ENCODE results near the gene NXF1.

Gene NXF1

DNA sequence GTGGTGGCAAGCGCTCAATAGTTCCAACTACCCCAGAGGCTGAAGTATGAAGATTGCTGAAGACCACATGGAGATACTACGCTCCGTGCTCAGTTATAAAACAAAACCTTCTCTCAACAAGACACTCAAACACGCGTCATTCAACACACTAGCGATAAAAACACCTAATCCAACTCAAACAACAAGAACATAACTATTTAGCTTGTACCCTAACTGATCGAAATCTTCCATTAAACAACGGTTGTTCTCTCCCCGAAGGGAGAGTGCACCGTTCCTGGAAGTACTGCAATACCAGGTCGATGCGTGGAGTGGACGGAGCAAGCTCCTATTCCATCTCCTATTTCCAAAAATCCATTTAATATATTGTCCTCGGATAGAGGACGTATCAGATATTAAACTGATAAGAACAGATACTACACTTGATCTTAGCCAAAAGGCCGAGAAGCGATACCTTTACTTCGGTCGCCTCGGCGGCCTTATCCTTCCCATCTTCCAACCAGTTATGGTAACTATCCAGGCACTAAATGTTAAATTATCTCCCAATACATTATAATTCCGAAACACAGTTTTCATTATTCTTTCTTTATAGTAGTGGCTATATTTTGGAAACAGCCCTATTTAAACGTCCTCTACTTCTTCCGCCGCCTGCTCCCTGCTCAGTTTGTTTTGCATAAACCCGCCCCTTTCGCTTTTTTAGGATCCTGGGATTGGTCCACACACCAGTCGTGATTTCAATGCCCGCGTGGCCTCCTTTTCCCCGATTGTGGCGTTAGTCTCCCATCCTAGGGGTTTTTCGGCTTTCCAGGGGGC lies 36.3 kb upstream of the NXF1 start:
- TF ChIP-seq, protein P1, sequence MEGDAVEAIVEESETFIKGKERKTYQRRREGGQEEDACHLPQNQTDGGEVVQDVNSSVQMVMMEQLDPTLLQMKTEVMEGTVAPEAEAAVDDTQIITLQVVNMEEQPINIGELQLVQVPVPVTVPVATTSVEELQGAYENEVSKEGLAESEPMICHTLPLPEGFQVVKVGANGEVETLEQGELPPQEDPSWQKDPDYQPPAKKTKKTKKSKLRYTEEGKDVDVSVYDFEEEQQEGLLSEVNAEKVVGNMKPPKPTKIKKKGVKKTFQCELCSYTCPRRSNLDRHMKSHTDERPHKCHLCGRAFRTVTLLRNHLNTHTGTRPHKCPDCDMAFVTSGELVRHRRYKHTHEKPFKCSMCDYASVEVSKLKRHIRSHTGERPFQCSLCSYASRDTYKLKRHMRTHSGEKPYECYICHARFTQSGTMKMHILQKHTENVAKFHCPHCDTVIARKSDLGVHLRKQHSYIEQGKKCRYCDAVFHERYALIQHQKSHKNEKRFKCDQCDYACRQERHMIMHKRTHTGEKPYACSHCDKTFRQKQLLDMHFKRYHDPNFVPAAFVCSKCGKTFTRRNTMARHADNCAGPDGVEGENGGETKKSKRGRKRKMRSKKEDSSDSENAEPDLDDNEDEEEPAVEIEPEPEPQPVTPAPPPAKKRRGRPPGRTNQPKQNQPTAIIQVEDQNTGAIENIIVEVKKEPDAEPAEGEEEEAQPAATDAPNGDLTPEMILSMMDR (IDR thresholded peaks at IDR 0.05; ENCODE audit: insufficient read depth, low read depth, low read length, missing control alignments) = no peak
- peak overlapping the region; percentile 84 for H3K4me3 ChIP-seq (ENCODE audit: low read depth, low read length)
- peak; percentile 98 for DNase-seq (ENCODE audit: low read depth)

DNA sequence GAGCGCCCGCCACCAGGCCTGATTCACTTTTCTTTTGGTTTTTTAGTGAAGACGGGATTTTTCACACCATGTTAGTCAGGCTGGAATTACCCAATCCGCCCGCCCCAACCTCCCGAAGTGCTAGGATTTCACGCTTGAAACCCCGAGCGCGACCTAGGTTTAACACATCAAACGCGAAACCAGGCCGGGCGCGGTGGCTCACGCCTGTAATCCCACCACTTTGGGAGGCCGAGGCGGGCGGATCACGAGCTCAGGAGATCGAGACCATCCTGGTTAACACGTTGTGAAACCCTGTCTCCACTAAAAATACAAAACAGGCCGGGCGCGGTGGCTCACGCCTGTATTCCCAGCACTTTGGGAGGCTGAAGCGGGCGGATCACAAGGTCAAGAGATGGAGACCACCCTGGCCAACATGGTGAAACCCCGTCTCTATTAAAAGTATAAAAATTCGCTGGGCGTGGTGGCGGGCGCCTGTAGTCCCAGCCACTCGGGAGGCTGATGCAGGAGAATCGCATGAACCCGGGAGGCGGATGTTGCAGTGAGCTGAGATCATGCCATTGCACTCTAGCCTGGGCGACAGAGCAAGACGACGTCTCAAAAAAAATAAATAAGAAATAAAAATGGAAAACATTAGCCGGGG lies 35.6 kb upstream of the NXF1 start:
- H3K4me3 ChIP-seq (ENCODE audit: low read depth, low read length) = peak overlapping the region; percentile 84
- peak; percentile 91 for DNase-seq (ENCODE audit: low read depth)

DNA sequence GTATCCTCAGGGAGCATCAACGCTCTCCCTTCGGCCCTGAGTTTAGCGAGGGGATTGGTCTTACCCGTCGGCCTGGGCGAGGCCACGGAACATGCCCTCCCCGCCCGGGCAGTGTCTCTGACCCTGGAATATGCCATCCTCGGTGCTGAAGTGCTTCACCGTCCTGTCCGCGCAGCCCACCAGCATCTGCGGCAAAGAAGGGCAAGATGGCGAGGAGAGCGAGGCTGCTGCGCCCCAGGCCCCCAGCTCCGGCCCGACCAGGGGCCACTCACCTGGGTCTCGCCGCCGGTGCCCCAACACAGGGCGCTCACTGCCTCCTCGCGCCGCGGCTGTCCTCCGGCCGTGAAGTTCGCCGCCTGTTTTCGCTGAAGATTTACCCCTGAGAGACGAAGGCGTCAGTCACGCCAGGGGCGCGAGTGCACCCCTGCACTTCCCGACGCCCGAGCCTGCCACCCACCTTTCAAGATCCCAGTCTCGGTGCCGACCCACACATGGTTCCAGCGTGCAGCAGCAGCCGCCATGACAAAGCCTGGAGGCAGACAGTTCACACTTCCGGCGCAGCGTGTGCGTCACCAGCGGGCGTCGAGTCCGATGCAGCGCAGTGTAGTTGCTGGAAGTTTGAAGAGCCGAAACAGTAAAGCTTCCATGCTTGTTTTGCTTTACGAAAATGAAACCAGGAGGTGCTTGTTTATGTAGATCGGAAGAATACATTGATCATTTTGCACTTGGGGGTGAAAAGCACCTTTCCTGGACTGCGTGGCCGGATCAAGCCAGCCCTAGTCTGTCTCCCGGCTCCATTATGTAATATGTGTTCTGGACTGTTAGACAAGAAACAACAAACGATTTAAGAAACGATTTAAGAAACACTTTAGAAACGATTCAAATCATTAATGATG lies 34.1 kb upstream of the NXF1 start, which contains the start of gene WDR74:
TSS of gene WDR74 (minus strand) at position 541 of the 896 bp plus-strand sequence. CDS start at position 521, 20 bp downstream.
- TF ChIP-seq, protein P1 (IDR thresholded peaks at IDR 0.05; ENCODE audit: insufficient read depth, low read depth, low read length, missing control alignments) = no peak
- peak within 1 kb of the TSS; percentile 84 for H3K4me3 ChIP-seq (ENCODE audit: low read depth, low read length)
- DNase-seq (ENCODE audit: low read depth) = peak; percentile 97

DNA sequence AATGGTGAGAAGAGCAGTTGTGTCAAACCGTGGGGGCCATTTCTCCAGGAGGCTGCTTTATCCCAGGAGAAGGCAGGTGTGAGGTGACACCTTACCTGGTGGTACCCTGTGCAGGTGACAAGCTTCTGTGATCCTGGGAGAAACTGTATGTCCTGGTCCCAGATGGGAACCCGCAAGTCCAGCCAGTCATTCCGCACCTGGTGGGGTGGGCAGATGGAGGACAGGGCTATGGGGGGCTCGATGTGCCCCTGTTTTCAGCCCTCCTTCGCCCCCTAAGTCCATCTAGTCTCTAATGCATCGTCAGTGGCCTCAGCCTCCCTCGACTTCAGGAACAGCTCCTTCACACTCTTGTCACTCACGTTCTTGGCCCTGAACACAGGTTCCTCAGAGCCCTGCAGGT lies 30.1 kb upstream of the NXF1 start:
- no peak for DNase-seq (ENCODE audit: low read depth)
- H3K4me3 ChIP-seq (ENCODE audit: low read depth, low read length) = no peak overlapping the region
- TF ChIP-seq, protein P1 (IDR thresholded peaks at IDR 0.05; ENCODE audit: insufficient read depth, low read depth, low read length, missing control alignments) = no peak

DNA sequence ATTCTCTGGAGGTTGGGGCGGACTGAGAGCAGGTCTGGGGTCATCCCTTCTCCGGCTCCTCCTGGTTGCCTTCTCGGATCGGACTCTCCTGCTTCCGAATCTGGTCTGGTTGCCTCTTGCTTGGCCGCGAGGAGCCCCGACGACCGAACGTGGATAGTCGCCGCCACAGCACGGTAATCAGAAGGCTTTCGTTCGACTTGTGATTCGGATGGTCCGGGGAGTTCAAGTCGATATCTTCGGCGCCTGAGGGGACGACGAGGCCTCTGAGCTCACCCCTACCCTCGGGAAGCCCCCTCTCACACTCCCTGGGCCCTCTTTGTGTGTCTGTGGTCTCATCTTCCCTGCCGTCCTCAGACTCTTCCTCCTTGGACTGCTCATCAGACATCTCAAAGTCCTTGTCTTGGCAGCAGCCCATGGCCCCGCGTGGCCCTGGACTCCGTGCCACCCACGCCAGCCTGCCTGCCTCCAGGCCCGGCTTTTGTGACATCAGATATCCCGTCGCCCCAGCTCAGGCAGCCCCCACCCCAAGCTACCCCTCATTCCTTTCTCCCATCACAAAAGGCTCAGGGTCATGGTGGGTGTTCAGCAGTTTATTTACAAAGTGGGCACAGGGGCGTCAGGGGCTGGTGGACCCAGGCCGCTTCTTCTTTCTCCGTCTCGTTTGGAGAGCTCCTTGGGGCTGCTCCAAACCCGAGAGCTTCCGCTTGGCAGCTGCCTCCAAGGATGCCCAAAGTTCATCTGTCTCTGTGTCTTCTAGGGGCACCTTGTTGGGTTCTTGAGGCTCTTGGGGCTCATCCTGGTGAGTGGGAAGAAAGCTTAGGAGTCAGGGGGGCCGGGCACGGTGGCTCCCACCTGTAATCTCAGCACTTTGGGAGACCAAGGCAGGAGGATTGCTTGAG lies 27.3 kb upstream of the NXF1 start, which contains the start of gene TEX54:
TSS of gene TEX54 (minus strand) at position 506 of the 899 bp plus-strand sequence.
- TF ChIP-seq, protein P1 (IDR thresholded peaks at IDR 0.05; ENCODE audit: insufficient read depth, low read depth, low read length, missing control alignments) = no peak
- no peak for DNase-seq (ENCODE audit: low read depth)

DNA sequence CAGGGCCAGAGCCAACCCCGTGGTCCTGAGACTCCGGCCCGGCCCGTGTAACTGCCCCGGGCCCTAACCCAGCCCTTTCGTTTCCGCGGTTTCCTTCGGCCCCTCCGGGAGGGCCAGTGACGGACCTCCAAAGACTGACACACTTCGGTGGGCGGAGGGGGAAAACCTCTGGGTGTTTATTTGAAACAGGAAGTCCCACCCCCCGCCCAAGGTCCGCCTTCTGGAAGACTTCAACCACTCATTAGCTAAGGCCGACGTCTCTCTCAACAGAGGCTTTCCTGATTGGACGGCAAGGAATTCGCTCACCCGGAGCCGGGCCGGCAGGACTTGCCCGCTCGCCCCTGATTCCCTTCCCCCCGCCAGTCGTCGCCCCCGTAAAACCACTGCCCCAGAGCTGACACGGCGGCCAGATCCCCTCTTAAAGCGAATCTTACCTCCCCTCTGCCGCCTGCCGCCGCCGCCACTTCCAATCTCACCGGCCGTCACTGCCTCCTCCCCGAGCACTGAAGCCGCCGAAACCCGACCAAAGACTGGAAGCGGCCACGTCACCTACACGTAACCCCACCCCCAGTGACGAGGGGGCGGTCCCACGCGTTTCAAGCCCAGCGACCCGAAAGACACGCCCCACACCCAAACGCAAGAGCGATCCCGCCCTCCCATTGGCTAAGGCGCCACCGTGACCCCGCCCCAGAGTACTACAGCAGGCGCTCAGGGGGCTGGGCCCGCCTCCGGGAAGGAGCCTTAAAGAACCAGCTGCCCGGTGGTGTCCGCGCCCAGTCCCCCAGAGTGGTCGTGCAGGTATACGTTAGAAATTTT lies 26.5 kb upstream of the NXF1 start, which contains the start of gene STX5:
TSS of gene STX5 (minus strand) at position 532 of the 816 bp plus-strand sequence. CDS start 808 bp downstream, outside the sequence.
- H3K4me3 ChIP-seq (ENCODE audit: low read depth, low read length) = peak within 1 kb of the TSS; percentile 80
- TF ChIP-seq, protein P1 (IDR thresholded peaks at IDR 0.05; ENCODE audit: insufficient read depth, low read depth, low read length, missing control alignments) = no peak
- DNase-seq (ENCODE audit: low read depth) = peak; percentile 99

More for the DNA sequence above, 27.3 kb upstream of the NXF1 start, which contains the start of gene TEX54:
- H3K4me3 ChIP-seq (ENCODE audit: low read depth, low read length) = peak within 1 kb of the TSS; percentile 80
